GM21825 (cell line): ENCODE measurements around the gene FAM13A.
A peak's percentile ranks its signal among the peaks of the same experiment; 100 is the strongest.
"Not testable (repeated sequence)": the region's sequence is repeated elsewhere in the genome, so short reads cannot be mapped to it uniquely, and the experiment has no call there.

Experiments used
- ATAC-seq: cut with Tn5 transposase; IDR thresholded peaks from one replicate; pipeline ENCODE4 v1.9.1; 2021; ENCODE audit warnings: mild to moderate bottlenecking, moderate library complexity; ENCODE audit not compliant: unreplicated experiment

Gene FAM13A

DNA sequence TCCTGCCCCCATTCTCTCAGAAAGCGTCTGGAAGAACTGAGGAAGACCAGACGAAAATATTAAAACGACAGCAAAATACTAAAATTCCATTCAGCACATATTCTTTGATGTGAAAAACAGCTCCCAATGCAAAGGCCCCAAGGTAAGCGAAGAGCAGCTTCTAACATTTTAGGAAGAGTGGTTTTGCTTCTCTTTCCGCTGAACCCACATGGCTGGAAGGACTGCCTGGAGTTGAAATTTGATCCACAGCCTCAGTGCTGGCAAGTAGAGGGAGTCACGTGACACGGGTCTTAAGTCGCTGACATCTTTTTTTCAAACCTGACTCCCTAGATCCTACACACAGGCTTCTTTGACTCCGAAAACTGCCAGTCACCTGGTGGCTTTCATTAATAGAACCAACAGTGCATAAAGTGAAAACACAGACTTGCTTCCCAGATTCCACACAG, at the start of gene FAM13A:
Gene FAM13A, minus strand, starts transcription at position 233 of the 446 bp plus-strand sequence. Its CDS starts 221 bp downstream, at position 12.
- ATAC-seq: peak; percentile 73

- no peak for ATAC-seq
Observed at GRCh38 chr4:89105726-89106125, 48.7 kb upstream of the FAM13A start.

- ATAC-seq: peak; percentile 91
Observed at GRCh38 chr4:89101256-89102161, 44.5 kb upstream of the FAM13A start.

GRCh38 chr4:89100853-89101252, 43.9 kb upstream of the FAM13A start:
- peak; percentile 17 for ATAC-seq

- no peak for ATAC-seq
Observed at GRCh38 chr4:89099471-89099870, 42.5 kb upstream of the FAM13A start.

GRCh38 chr4:89099034-89099433, 42.0 kb upstream of the FAM13A start:
- ATAC-seq: no peak

GRCh38 chr4:89078300-89078699, 21.3 kb upstream of the FAM13A start:
- no peak for ATAC-seq

GRCh38 chr4:89077761-89078160, 20.8 kb upstream of the FAM13A start:
- no peak for ATAC-seq

DNA sequence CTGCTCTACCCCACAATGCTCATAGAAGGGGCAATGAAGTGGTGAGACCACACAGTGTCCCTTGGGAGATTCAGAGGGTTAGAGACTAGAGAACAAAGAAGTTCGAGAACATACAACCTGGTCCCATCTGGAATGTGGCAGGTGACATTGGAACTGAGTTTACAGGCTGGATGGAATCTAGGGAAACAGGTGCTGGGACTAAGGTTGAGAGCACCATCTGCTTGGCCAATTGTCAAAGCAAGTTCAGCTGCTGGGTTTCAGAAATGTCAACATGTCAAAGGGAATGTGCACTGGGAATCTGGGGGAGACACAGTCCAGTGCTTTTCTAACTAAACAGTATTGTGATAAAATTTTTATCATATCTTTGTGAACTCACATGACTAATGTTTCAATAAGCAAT, 15.9 kb upstream of the FAM13A start:
- ATAC-seq: no peak

DNA sequence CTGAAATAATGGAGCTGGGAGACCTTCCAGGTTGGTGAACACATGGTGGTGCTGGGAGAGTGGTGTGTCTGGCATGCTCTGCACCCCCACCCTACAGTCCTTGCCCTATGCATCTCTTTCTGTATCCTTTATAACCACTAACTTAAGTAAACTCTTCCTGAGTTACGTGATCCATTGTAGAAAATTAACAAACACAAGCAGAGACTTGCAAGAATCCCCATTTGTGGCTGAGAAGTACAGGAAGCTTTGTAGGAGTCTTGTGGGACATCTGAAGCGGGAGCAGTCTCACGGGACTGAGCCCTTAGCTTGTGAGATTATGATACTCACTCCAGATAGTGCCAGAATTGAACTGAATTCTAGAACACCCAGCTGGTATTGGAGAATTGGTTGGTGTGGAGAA, 14.3 kb upstream of the FAM13A start:
- no peak for ATAC-seq

DNA sequence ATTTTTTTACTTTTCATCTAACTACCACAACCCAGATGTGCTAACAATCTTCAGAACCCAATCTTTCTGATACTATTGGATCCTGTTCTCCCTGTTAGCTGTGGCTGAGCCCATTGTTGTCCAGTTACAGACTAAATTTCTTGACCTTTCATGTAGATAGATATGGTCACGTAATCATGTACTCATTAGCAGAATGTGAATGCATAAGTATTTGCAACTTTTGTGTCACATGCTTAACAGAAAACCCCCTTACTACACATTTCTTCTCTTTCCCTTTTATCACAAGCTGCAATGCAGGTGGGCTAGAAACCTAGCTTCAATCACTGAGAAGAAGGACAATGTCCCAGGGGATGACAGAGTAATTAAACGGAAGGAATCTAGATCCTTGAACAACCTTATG, 13.1 kb upstream of the FAM13A start:
- ATAC-seq: no peak

GRCh38 chr4:89069481-89069880, 12.5 kb upstream of the FAM13A start:
- peak; percentile 85 for ATAC-seq

GRCh38 chr4:89067417-89067816, 10.4 kb upstream of the FAM13A start:
- no peak for ATAC-seq

DNA sequence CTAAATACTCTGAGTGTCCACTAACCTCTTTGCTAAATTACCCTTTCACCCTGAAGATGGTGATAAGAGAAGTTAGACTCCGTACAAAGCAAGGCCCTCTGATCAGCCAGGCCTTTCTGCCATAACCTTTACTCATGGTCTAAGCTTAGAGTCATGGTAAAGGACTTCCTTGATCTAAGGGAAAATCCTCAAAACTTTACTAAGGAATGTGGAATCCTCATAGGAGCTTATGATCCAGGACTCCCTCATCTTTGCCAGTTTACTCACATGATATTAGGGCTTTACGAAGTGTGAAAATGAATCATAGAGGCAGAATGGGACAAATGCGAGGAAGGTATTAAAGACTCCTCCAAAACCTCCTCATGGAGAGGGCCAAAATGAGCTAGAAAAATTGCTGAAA, 7.9 kb upstream of the FAM13A start:
- ATAC-seq: no peak

GRCh38 chr4:89057844-89058243, 859 bp upstream of the FAM13A start:
- ATAC-seq: not testable (repeated sequence)

- ATAC-seq: peak; percentile 47
Observed at GRCh38 chr4:89056292-89056952, 563 bp downstream of the FAM13A start.

- no peak for ATAC-seq
Observed at GRCh38 chr4:89055157-89056080, 1.6 kb downstream of the FAM13A start.

DNA sequence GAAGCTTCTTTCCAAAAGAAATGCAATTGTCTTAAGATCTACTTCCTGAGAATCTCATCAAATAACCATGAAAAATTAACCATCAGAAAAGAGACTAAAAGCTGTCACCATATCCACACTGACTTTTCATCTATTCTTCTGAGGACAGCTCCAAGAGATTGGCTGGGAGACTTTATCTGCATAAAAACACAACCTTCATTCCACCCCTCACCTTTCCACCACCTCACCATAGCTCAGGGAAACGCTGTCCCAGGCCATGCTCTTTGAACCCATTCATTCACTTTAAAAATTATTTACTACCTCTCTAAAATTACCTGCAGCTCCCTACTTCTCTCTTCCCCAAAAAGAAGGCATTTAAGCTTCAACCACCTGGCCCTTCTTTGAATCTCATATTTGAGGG, 2.4 kb downstream of the FAM13A start:
- ATAC-seq: no peak

DNA sequence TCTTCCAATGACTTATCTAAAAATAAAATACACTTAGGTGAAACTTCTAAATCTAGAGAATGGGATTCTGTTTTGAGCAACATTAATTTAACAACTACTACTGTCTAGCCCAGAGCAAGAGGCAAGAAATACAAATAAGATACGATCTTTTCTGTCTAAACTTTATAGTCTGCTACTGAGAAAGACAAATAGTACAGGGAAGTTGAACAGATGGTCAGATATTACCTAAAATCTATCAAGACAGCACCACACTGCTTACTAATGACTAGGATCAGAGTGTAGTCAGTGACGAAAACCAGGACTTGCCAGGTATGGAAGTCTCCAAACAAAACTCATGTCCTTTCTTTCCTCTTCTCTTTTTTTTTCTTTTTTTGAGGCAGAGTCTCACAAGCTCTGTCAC, 7.1 kb downstream of the FAM13A start:
- ATAC-seq: no peak

GRCh38 chr4:89048906-89049601, 7.9 kb downstream of the FAM13A start:
- ATAC-seq: no peak
